Measurements from ENCODE around the gene KCNIP3.

Gene KCNIP3

GRCh38 chr2:95345563-95346230 is 48.5 kb downstream of the KCNIP3 start:
- POLR2A ChIA-PET: interaction anchor here (1.1 to 1.9 kb wide), 3 partner anchors 8 to 114 kb away, joined by 4 to 10 read pairs (median 5); partner anchors contain the start of gene FAHD2A
- TF ChIP-seq ELF4 (IDR thresholded peaks at IDR 0.05): no peak
- peak; percentile 45; the same call in 1 of the 2 replicates for TF ChIP-seq CTBP1 (IDR thresholded peaks at IDR 0.05; ENCODE audit: borderline replicate concordance)
- TF ChIP-seq SUZ12 (IDR thresholded peaks at IDR 0.05): no peak
- no peak for TF ChIP-seq ZNF384 (IDR thresholded peaks at IDR 0.05)
- TF ChIP-seq L3MBTL2 (conservative IDR thresholded peaks at IDR 0.05): peak; percentile 75
- peak; percentile 91 for DNase-seq (ENCODE audit: extremely low spot score)
- CTCF ChIA-PET: interaction anchor here (0.6 to 1.6 kb wide), 16 partner anchors 9 to 390 kb away, joined by 3 to 12 read pairs (median 4); no protein-coding TSS in a partner anchor

GRCh38 chr2:95346231-95346737 is 49.1 kb downstream of the KCNIP3 start:
- peak; percentile 61 for DNase-seq (ENCODE audit: extremely low spot score)
- ChIA-PET CTCF (interaction anchor here (0.7 to 1.6 kb wide), 6 partner anchors 13 to 389 kb away, joined by 3 to 7 read pairs (median 4); no protein-coding TSS in a partner anchor), POLR2A (interaction anchor here (1.9 kb wide), 1 partner anchor 114 kb away, joined by 5 read pairs; no protein-coding TSS in a partner anchor)
- TF ChIP-seq ARNT (IDR thresholded peaks at IDR 0.05) (no peak), FOXM1 (IDR thresholded peaks at IDR 0.05; ENCODE audit: borderline replicate concordance) (peak; percentile 91)

GRCh38 chr2:95346738-95347671 is 49.9 kb downstream of the KCNIP3 start:
- ChIA-PET POLR2A (no interaction called here), CTCF (interaction anchor here (0.5 to 1.0 kb wide), 2 partner anchors 42 to 389 kb away, joined by 3 to 4 read pairs; no protein-coding TSS in a partner anchor)
- TF ChIP-seq FOXA1 (IDR thresholded peaks at IDR 0.05): no peak
- TF ChIP-seq SP1 (IDR thresholded peaks at IDR 0.05): no peak
- no peak for TF ChIP-seq NFRKB (IDR thresholded peaks at IDR 0.05)
- TF ChIP-seq ELF4 (IDR thresholded peaks at IDR 0.05): no peak
- no peak for TF ChIP-seq FOXM1 (IDR thresholded peaks at IDR 0.05; ENCODE audit: borderline replicate concordance)
- TF ChIP-seq HDGF (IDR thresholded peaks at IDR 0.05; ENCODE audit: borderline replicate concordance): no peak
- TF ChIP-seq LEF1 (IDR thresholded peaks at IDR 0.05; ENCODE audit: borderline replicate concordance): no peak
- peak; percentile 43 for DNase-seq (ENCODE audit: extremely low spot score)

- CTCF ChIA-PET: interaction anchor here (1.0 kb wide), 1 partner anchor 41 kb away, joined by 3 read pairs; no protein-coding TSS in a partner anchor
- no peak for DNase-seq (ENCODE audit: extremely low spot score)
- no peak for TF ChIP-seq FOXM1 (IDR thresholded peaks at IDR 0.05; ENCODE audit: borderline replicate concordance)
- TF ChIP-seq LEF1 (IDR thresholded peaks at IDR 0.05; ENCODE audit: borderline replicate concordance): no peak
- no peak for TF ChIP-seq HDGF (IDR thresholded peaks at IDR 0.05; ENCODE audit: borderline replicate concordance)
- TF ChIP-seq FOXA1 (IDR thresholded peaks at IDR 0.05): no peak
- TF ChIP-seq BHLHE40 (IDR thresholded peaks at IDR 0.05; ENCODE audit: borderline replicate concordance): no peak
- no peak for TF ChIP-seq SP1 (IDR thresholded peaks at IDR 0.05)
- TF ChIP-seq SUZ12 (IDR thresholded peaks at IDR 0.05): no peak
- no peak for TF ChIP-seq NFRKB (IDR thresholded peaks at IDR 0.05)
- no peak for TF ChIP-seq FOXK2 (IDR thresholded peaks at IDR 0.05)
- no peak for TF ChIP-seq CTBP1 (IDR thresholded peaks at IDR 0.05; ENCODE audit: borderline replicate concordance)
- TF ChIP-seq ZNF384 (IDR thresholded peaks at IDR 0.05): no peak
- TF ChIP-seq L3MBTL2 (conservative IDR thresholded peaks at IDR 0.05): no peak
- no peak for TF ChIP-seq ELF4 (IDR thresholded peaks at IDR 0.05)
- POLR2A ChIA-PET: no interaction called here
Observed at GRCh38 chr2:95347681-95348608, 50.8 kb downstream of the KCNIP3 start.

- ChIA-PET POLR2A (interaction anchor here (1.2 kb wide), 1 partner anchor 53 kb away, joined by 5 read pairs; the partner anchor contains the start of gene FAHD2A), CTCF (interaction anchor here (0.7 to 1.3 kb wide), 2 partner anchors 17 to 40 kb away, joined by 4 to 7 read pairs; no protein-coding TSS in a partner anchor)
- no peak for TF ChIP-seq FOXM1 (IDR thresholded peaks at IDR 0.05; ENCODE audit: borderline replicate concordance)
- no peak for TF ChIP-seq SUZ12 (IDR thresholded peaks at IDR 0.05)
- TF ChIP-seq TARDBP (IDR thresholded peaks at IDR 0.05): no peak
- TF ChIP-seq FOXK2 (IDR thresholded peaks at IDR 0.05): no peak
- TF ChIP-seq ELF4 (IDR thresholded peaks at IDR 0.05): no peak
- TF ChIP-seq BHLHE40 (IDR thresholded peaks at IDR 0.05; ENCODE audit: borderline replicate concordance): no peak
- TF ChIP-seq FOXA1 (IDR thresholded peaks at IDR 0.05): no peak
- TF ChIP-seq ZNF384 (IDR thresholded peaks at IDR 0.05): no peak
- TF ChIP-seq HDGF (IDR thresholded peaks at IDR 0.05; ENCODE audit: borderline replicate concordance): no peak
- no peak for TF ChIP-seq CTBP1 (IDR thresholded peaks at IDR 0.05; ENCODE audit: borderline replicate concordance)
- TF ChIP-seq L3MBTL2 (conservative IDR thresholded peaks at IDR 0.05): no peak
- no peak for TF ChIP-seq SP1 (IDR thresholded peaks at IDR 0.05)
- no peak for TF ChIP-seq ARNT (IDR thresholded peaks at IDR 0.05)
- TF ChIP-seq LEF1 (IDR thresholded peaks at IDR 0.05; ENCODE audit: borderline replicate concordance): no peak
- no peak for TF ChIP-seq NFRKB (IDR thresholded peaks at IDR 0.05)
- no peak for DNase-seq (ENCODE audit: extremely low spot score)
Observed at GRCh38 chr2:95348609-95349567, 51.7 kb downstream of the KCNIP3 start.
